ENCODE measurements around the gene MCM10. TPM values are rescaled to one million over a fixed set of nuclear protein-coding genes. Genes with fewer than 3 reads are reported as not detected.
"Not testable (repeated sequence)": the region's sequence is repeated elsewhere in the genome, so short reads cannot be mapped to it uniquely, and the experiment has no call there.

Gene MCM10
- total and polyA plus RNA-seq, 9 donors: 0.20 to 1.7 (median 0.53) TPM; not detected in 2

GRCh38 chr10:13143766-13144165 lies 17.6 kb upstream of the MCM10 start:
- H3K4me3 ChIP-seq: no peak overlapping the region
- no peaks in the 10 kb centered on the region for H3K4me1 ChIP-seq (ENCODE audit: insufficient read depth)
- H3K9me3 ChIP-seq: no peaks in the 10 kb centered on the region
- H3K27ac ChIP-seq: no peak overlapping the region
- intact Hi-C loops (cut with DNase I): no loop called here
- TF ChIP-seq CTCF (IDR thresholded peaks at IDR 0.05) (no peak), POLR2A (IDR thresholded peaks at IDR 0.05) (no peak), EP300 (IDR thresholded peaks at IDR 0.05) (no peak)
- DNase-seq: no peak
- H3K36me3 ChIP-seq: no peaks in the 10 kb centered on the region
- 81 to 100% (median 93%) methylated on average over 1 of the region's 1 CpG for WGBS, 3 donors
- H3K27me3 ChIP-seq: no peaks in the 10 kb centered on the region

- no peak overlapping the region for H3K4me3 ChIP-seq
- no peak overlapping the region for H3K27ac ChIP-seq
- TF ChIP-seq CTCF (IDR thresholded peaks at IDR 0.05): no peak
- H3K27me3 ChIP-seq: no peaks in the 10 kb centered on the region
- H3K36me3 ChIP-seq: no peaks in the 10 kb centered on the region
- no peaks in the 10 kb centered on the region for H3K4me1 ChIP-seq (ENCODE audit: insufficient read depth)
- DNase-seq: no peak
- intact Hi-C loops (cut with DNase I): no loop called here
- WGBS, 3 donors: 84 to 99% (median 99%) methylated on average over 3 of the region's 3 CpGs
- no peaks in the 10 kb centered on the region for H3K9me3 ChIP-seq
Measured at GRCh38 chr10:13144814-13145213, 16.5 kb upstream of the MCM10 start.

GRCh38 chr10:13146379-13146778 lies 15.0 kb upstream of the MCM10 start:
- Histone ChIP-seq H3K9me3 (no peaks in the 10 kb centered on the region), H3K36me3 (no peaks in the 10 kb centered on the region), H3K27ac (no peak overlapping the region), H3K27me3 (no peaks in the 10 kb centered on the region), H3K4me3 (no peak overlapping the region), H3K4me1 (ENCODE audit: insufficient read depth) (no peaks in the 10 kb centered on the region)
- no peak for DNase-seq
- intact Hi-C loops (cut with DNase I): no loop called here
- TF ChIP-seq EP300 (IDR thresholded peaks at IDR 0.05) (no peak), POLR2A (IDR thresholded peaks at IDR 0.05) (no peak), CTCF (IDR thresholded peaks at IDR 0.05) (no peak)
- WGBS, 3 donors: 78 to 85% (median 83%) methylated on average over 1 of the region's 1 CpG

- H3K4me1 ChIP-seq (ENCODE audit: insufficient read depth): no peaks in the 10 kb centered on the region
- TF ChIP-seq EP300 (IDR thresholded peaks at IDR 0.05) (no peak), CTCF (IDR thresholded peaks at IDR 0.05) (no peak), POLR2A (IDR thresholded peaks at IDR 0.05) (no peak)
- no peak for DNase-seq
- H3K4me3 ChIP-seq: no peak overlapping the region
- H3K9me3 ChIP-seq: no peaks in the 10 kb centered on the region
- H3K36me3 ChIP-seq: no peaks in the 10 kb centered on the region
- intact Hi-C loops (cut with DNase I): no loop called here
- H3K27me3 ChIP-seq: no peaks in the 10 kb centered on the region
- H3K27ac ChIP-seq: no peak overlapping the region
Measured at GRCh38 chr10:13147161-13147560, 14.2 kb upstream of the MCM10 start.

- no peaks in the 10 kb centered on the region for H3K4me1 ChIP-seq (ENCODE audit: insufficient read depth)
- WGBS, 3 donors: 94 to 98% (median 98%) methylated on average over 3 of the region's 3 CpGs
- no peak for TF ChIP-seq POLR2A (IDR thresholded peaks at IDR 0.05)
- TF ChIP-seq CTCF (IDR thresholded peaks at IDR 0.05): no peak
- no peak for TF ChIP-seq EP300 (IDR thresholded peaks at IDR 0.05)
- DNase-seq: no peak
- H3K27me3 ChIP-seq: no peaks in the 10 kb centered on the region
- peaks cover 0 to 6% of the 10 kb centered on the region in 2 donors for H3K9me3 ChIP-seq
- no peaks in the 10 kb centered on the region for H3K36me3 ChIP-seq
- intact Hi-C loops (cut with DNase I): no loop called here
- H3K27ac ChIP-seq: no peak overlapping the region
- no peak overlapping the region for H3K4me3 ChIP-seq
Measured at GRCh38 chr10:13152296-13152695, 9.1 kb upstream of the MCM10 start.

- H3K27me3 ChIP-seq; intact Hi-C loops (cut with DNase I); H3K9me3 ChIP-seq; DNase-seq; H3K27ac ChIP-seq; H3K36me3 ChIP-seq; H3K4me3 ChIP-seq; H3K4me1 ChIP-seq (ENCODE audit: insufficient read depth): not testable (repeated sequence)
- WGBS, 3 donors: 85 to 90% (median 86%) methylated on average over 4 of the region's 4 CpGs
Measured at GRCh38 chr10:13155860-13156259, 5.5 kb upstream of the MCM10 start.
